Measurements from ENCODE around the gene CDCA7L. TPM values are rescaled to one million over a fixed set of nuclear protein-coding genes. Genes with fewer than 3 reads are reported as not detected.
"Not testable (repeated sequence)": the region's sequence is repeated elsewhere in the genome, so short reads cannot be mapped to it uniquely, and the experiment has no call there.

CDCA7L gene
- total RNA-seq, 6 donors from 2014 or later = 30.5 to 63.6 (median 39.1) TPM

GRCh38 chr7:21884496-21884895 lies 61.2 kb downstream of the CDCA7L start:
- no peak overlapping the region for H3K4me3 ChIP-seq
- no peak overlapping the region for H3K27ac ChIP-seq
- WGBS, 2 donors = 97% methylated on average over 7 of the region's 7 CpGs
- H3K4me1 ChIP-seq = no peaks in the 10 kb centered on the region
- H3K9me3 ChIP-seq = no peaks in the 10 kb centered on the region
- H3K36me3 ChIP-seq = no peaks in the 10 kb centered on the region
- ATAC-seq (ENCODE audit: low FRiP score in 2 of 2) = no peak
- DNase-seq = no peak
- no peak for TF ChIP-seq POLR2AphosphoS5 (IDR thresholded peaks at IDR 0.05)
- no peak for TF ChIP-seq EP300 (IDR thresholded peaks at IDR 0.05)
- no peak for TF ChIP-seq POLR2A (IDR thresholded peaks at IDR 0.05)
- TF ChIP-seq CTCF (IDR thresholded peaks at IDR 0.05) = no peak
- H3K27me3 ChIP-seq = no peaks in the 10 kb centered on the region

- H3K36me3 ChIP-seq; H3K4me1 ChIP-seq; ATAC-seq (ENCODE audit: low FRiP score in 2 of 2); DNase-seq; H3K27me3 ChIP-seq; H3K4me3 ChIP-seq; H3K9me3 ChIP-seq; H3K27ac ChIP-seq: not testable (repeated sequence)
- 100% methylated on average over 2 of the region's 2 CpGs for WGBS, 2 donors
Observed at GRCh38 chr7:21883501-21883900, 62.2 kb downstream of the CDCA7L start.

- TF ChIP-seq CTCF (IDR thresholded peaks at IDR 0.05) = no peak
- no peak for TF ChIP-seq POLR2AphosphoS5 (IDR thresholded peaks at IDR 0.05)
- TF ChIP-seq EP300 (IDR thresholded peaks at IDR 0.05) = no peak
- no peak for TF ChIP-seq POLR2A (IDR thresholded peaks at IDR 0.05)
- ATAC-seq (ENCODE audit: low FRiP score in 2 of 2) = no peak
- Histone ChIP-seq H3K4me3 (no peak overlapping the region), H3K36me3 (no peaks in the 10 kb centered on the region), H3K27ac (no peak overlapping the region), H3K4me1 (no peaks in the 10 kb centered on the region), H3K9me3 (no peaks in the 10 kb centered on the region), H3K27me3 (no peaks in the 10 kb centered on the region)
- DNase-seq = no peak
- 95 to 98% methylated on average over 3 of the region's 3 CpGs for WGBS, 2 donors
Observed at GRCh38 chr7:21883069-21883468, 62.6 kb downstream of the CDCA7L start.

GRCh38 chr7:21869785-21870402 lies 75.8 kb downstream of the CDCA7L start:
- ATAC-seq (ENCODE audit: low FRiP score in 2 of 2) = no peak
- H3K9me3 ChIP-seq = no peaks in the 10 kb centered on the region
- H3K27ac ChIP-seq = no peak overlapping the region
- no peak overlapping the region for H3K4me3 ChIP-seq
- H3K27me3 ChIP-seq = no peaks in the 10 kb centered on the region
- DNase-seq = no peak
- no peaks in the 10 kb centered on the region for H3K36me3 ChIP-seq
- H3K4me1 ChIP-seq = no peaks in the 10 kb centered on the region
- WGBS, 2 donors = 72 to 84% methylated on average over 3 to 5 of the region's 5 CpGs
- TF ChIP-seq POLR2A (IDR thresholded peaks at IDR 0.05) (no peak), EP300 (IDR thresholded peaks at IDR 0.05) (no peak), CTCF (IDR thresholded peaks at IDR 0.05) (no peak), POLR2AphosphoS5 (IDR thresholded peaks at IDR 0.05) (no peak)

GRCh38 chr7:21868576-21868850 lies 77.2 kb downstream of the CDCA7L start:
- H3K4me3 ChIP-seq = no peak overlapping the region
- no peak for DNase-seq
- no peaks in the 10 kb centered on the region for H3K4me1 ChIP-seq
- no peak for ATAC-seq (ENCODE audit: low FRiP score in 2 of 2)
- no peaks in the 10 kb centered on the region for H3K27me3 ChIP-seq
- TF ChIP-seq POLR2A (IDR thresholded peaks at IDR 0.05) (no peak), EP300 (IDR thresholded peaks at IDR 0.05) (no peak), POLR2AphosphoS5 (IDR thresholded peaks at IDR 0.05) (no peak), CTCF (IDR thresholded peaks at IDR 0.05) (no peak)
- H3K27ac ChIP-seq = no peak overlapping the region
- H3K9me3 ChIP-seq = no peaks in the 10 kb centered on the region
- no peaks in the 10 kb centered on the region for H3K36me3 ChIP-seq
- WGBS, 2 donors = 55 to 70% methylated on average over 3 of the region's 3 CpGs
